ENCODE measurements around the gene NEO1. TPM values are rescaled to one million over a fixed set of nuclear protein-coding genes. Genes with fewer than 3 reads are reported as not detected.

Gene NEO1
- 10 to 100 TPM; 47.7 to 79.2 (median 56.9) TPM for polyA plus RNA-seq (ENCODE audit: insufficient read length in 12 of 12)
- long read RNA-seq, donor 1, partial matches to known transcripts, result 26 of 28 reads
- long read RNA-seq, donor 1, other reads (novel, unspliced or antisense), result 0 of 28 reads
- long read RNA-seq, donor 2, partial matches to known transcripts, result 5 of 6 reads
- long read RNA-seq, donor 2, other reads (novel, unspliced or antisense), result 0 of 6 reads
- long read RNA-seq, donor 3, result 0 reads
- long read RNA-seq, donor 4, result 0 reads
- long read RNA-seq, donor 5, partial matches to known transcripts, result 0 of 1 reads
- long read RNA-seq, donor 5, other reads (novel, unspliced or antisense), result 0 of 1 reads
- long read RNA-seq, donor 6, result 0 reads
- long read RNA-seq, donor 7, result 0 reads
- long read RNA-seq, donor 8, partial matches to known transcripts, result 5 of 5 reads
- long read RNA-seq, donor 8, other reads (novel, unspliced or antisense), result 0 of 5 reads
- long read RNA-seq, donor 9, result 0 reads
- long read RNA-seq, donor 10, result 0 reads
- long read RNA-seq, donor 11, partial matches to known transcripts, result 5 of 5 reads
- long read RNA-seq, donor 11, other reads (novel, unspliced or antisense), result 0 of 5 reads

GRCh38 chr15:73051807-73052652, at the start of gene NEO1:
Gene NEO1, plus strand, starts transcription at chr15:73052463. Its CDS starts 213 bp downstream, at chr15:73052676.
- peak; percentile 81 for DNase-seq

DNA sequence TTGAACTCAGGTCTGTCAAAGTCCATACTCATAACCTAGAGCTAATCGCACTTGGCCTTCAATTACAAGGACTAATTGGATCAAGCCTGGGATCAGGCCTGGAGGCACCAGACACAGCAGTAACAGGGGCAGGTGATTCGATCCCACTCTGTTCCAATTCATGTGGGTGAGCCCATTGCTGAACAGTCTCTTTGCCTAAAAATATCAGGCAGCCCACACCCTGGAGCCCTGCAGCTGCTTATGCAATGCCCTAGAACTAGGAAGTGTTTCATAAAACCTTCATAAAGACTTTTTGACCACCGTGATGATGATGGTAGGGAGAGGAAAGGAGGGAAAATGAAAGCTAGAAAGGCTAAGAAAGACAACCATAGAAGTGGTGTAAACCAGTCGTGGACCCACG, 47.8 kb upstream of the NEO1 start:
- no peak for DNase-seq

DNA sequence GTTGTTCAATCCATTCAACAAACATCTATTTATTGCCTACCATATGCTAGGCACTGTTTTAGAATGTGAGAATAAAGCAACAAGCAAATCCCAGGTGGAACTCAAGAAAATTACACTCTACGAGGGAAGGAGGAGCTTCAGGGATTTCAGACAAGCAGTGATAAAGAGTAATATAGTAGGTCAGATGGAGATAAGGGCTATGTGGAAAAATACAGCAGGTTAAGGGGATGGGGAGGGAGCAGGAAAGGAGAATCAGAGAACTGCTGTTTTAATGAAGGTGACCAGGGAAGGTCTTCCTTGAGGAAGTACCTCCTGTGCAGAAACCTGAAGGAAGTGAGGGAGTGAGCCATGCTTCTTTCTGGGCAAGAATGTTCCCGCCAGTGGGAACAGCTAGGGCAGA, 47.2 kb upstream of the NEO1 start:
- DNase-seq, result no peak

DNA sequence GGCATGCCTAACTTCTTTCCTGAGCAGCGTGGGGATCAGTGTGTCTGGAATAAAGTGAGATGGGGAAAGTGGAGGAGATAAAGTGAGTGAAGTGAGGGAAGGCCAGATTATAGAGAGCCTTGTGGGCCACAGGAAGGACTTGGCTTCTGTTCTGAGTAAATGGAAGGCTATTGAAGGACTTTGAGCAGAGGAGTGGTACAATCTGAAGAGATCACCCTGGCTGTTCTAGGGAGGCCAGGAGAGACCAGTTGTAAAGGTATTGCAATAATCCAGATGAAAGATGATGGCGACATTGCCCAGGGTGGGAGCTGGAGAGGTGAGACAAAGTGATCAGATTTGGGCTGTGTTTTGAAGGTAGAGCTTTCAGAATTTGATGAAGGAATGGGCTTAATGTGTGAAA, 46.8 kb upstream of the NEO1 start:
- no peak for DNase-seq

GRCh38 chr15:73006523-73006922, 45.7 kb upstream of the NEO1 start:
- DNase-seq, result no peak

DNA sequence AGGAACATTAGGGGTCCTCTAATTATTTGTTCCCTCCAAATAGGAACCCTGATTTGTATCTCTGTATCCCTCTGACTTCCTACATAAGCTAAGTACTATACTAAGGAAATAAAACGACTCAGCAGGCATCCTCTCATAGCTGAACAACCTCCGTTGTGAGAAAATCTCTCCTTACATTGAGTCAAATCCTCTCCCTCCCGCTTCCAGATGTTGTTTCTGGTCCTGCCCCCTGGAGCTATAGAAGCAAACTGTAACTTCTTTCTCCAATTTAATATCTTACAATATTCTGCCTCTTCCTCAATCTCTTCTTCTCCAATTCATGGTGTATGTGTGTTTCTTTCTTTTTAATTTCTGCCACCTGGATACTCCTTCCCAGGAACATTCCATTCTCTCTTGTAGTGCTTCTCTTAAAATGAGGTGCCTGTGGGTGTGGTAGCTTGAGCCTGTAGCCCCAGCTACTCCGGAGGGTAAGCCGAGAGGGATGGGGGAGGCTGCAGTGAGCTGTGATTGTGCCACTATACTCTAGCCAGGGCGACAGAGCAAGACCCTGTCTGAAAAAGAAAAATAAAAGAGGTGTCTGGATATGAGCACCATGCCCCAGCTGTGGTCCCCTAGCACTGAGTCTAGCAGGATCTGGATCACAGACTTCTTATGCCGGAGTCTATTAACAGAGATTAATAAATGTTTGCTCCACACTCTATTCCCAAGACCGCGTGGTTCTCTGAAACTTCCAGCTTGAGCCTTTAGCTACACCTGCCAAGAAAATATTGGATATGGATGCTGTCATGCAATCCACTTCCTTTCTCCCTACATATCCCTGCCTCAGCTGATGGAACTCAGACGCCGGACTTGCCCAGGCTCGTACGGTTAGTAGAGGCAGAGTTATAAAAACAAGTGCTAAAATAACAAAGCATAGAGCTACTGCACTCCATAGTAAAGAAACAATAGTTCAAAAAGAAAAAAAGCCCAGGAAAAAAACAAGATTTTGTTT, 42.9 kb upstream of the NEO1 start:
- DNase-seq, result peak; percentile 61

DNA sequence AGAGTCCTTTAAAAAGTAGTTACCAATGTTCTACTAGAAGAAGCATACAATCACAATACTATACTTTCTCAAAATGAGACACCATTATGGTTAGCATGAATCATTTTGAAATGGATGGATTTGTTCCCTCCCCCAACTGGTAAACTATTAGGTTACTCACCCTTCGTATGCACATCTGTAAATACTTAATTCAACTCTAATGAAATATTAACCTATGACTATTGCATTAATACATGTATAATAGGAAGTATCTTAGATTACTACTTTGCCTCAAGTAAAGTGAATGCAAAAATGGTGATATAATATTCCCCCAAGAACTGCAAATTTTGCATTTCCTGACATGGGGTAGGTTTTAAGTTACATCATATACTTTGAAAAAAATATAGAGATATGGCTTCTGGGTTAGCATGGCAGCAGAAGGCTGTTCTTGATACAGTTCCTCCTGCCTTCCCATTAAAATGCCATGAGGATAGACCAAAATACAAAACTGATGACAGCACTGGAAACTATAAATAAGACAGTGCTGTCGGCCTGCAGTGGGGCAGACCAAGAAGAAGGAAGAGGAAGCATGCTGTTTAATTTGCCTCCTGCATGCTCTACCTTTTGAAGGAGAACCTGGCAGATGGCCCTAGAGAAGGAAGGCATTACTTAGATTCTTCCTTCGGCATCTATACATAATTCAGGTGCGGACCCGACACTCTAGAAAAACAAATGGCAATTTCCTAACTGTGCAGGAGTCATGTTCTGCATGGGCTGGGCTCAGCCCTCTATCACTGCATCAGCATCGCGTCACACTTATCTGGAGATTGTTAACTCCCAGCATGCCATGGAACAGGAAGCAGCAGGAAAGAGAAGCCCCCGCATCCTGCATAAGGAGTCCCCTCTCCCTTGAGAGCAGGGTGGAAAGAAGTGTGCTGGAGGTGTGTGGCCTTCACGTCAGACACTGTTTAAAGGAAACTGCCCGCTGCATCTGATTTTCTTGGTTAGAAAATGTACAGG, 41.8 kb upstream of the NEO1 start:
- no peak for DNase-seq

- DNase-seq, result no peak
These were observed 37.4 kb upstream of the NEO1 start for GRCh38 chr15:73014904-73015303.

DNA sequence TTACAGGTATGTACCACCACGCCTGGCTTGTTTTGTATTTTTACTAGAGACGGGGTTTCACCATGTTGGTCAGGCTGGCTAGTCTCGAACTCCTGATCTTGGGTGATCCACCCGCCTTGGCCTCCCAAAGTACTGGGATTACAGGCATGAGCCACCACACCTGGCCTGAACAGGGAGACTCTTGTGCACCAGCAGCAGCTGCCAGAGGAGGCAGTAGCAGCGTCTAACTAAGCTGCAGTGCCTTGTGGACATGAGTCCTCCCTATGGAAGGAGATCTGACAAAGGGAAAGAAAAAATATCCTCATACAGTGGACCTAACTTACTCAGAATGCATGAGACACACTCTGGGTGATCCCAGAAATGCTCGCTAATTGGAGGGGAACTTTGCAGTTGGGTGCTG, 36.8 kb upstream of the NEO1 start:
- no peak for DNase-seq

DNA sequence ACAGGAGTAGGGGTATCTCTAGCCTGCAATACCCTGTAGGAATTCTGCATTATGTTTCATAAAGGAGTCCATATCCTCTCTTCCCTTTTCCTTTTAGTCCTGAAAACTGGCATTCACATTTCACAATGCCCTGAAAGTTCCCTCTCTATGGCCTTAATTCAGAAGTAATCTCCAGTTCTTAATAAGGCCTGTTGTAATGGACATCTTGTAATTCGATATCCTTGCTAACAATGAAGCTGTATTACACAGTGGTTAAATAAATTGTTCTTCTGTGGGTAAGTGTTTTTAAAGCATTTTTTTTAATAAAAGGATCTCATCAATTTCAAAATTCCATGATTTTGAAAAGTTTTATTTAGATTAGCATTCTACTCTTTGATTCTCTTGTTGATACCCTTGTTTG, 34.3 kb upstream of the NEO1 start:
- DNase-seq, result no peak

- no peak for DNase-seq
These were observed 33.1 kb upstream of the NEO1 start for GRCh38 chr15:73019154-73019553.

GRCh38 chr15:73019601-73020146, 32.6 kb upstream of the NEO1 start:
- no peak for DNase-seq

DNA sequence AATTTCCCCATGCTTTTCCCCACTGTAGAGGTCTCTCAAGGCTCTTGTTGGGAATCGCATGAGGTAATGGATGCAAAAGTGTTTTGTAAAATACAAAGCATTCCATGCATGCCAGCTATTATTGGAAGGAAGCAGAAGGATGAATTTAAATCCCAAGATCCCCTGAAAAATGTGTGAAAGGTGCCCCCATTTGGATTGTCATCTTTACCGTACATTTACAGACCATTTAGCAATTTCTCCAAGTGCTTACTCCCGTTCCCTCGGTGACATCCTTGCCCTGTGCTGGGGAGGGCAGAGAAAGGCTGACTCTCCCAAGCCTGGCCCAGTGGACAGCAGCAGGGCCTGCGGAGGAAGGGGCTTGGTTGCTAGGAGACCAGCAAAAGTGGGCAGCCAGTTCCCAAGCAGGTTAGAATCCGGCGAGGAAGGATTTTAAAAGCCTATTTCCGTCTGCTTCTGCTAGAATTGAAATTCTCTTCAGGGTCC, 31.1 kb upstream of the NEO1 start:
- DNase-seq, result no peak

GRCh38 chr15:73022161-73022560, 30.1 kb upstream of the NEO1 start:
- no peak for DNase-seq

GRCh38 chr15:73023071-73023470, 29.2 kb upstream of the NEO1 start:
- no peak for DNase-seq

GRCh38 chr15:73024168-73024567, 28.1 kb upstream of the NEO1 start:
- no peak for DNase-seq

DNA sequence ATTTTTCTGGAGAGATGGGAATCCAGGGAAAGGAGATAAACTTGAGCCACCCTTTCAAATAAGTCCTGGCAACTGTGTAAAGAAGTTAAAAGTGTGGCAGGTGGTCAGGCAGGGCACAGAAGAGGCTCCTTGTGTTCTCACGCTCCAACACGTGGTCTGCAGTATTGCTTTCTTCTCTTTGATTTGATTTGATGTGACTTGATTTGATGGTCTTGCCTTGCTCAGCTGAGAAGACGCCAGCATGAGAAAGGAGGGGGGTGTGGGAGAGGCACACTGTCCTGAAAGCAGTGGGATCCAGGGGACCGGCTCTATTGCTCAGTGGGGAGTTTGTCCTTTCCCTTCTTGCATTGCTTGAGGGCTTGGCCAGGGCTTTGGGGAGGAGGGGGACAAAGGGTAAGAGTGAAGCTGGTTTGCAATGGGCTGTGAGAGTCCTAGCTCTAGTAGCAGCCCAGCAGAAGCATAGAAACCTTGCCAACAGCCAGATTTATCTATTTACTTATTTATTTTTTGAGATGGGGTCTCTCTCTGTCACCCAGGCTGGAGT, 25.7 kb upstream of the NEO1 start:
- no peak for DNase-seq

- DNase-seq, result no peak
These were observed 24.2 kb upstream of the NEO1 start for GRCh38 chr15:73028031-73028430.

DNA sequence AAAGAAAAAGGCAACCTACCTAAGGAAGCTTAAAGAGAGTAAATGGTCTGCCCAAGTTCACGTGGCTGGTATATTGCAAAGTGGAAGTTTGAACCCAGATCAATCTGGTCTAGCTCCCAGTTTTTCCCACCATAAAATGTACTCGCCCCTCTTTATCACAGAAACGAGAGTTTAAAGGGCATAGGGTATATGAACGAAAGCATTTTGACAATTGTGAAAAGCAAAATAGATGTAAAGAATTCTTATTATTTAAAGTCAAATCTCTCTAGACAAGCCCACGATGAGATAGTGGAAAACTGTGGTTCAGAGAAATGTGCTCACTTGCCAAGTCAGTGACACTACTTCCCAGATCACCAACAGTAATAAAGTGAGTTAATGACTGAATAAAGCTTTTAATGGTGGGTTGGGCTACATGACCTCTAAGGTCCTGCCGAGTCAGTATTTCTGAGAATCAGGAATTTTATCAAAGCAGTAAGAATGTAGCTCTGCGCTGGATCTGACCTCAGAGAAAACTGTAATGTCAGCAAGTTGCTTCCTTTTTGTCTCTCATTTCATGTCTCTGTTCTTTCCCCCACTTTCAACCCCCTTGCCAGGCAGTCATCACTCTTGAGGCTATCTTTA, 23.3 kb upstream of the NEO1 start:
- DNase-seq, result no peak
